Dermis blood vessel endothelial cell (primary cell): ENCODE data around the gene DNAH3. TPM values are rescaled to one million over a fixed set of nuclear protein-coding genes. Genes with fewer than 3 reads are reported as not detected.
A peak's percentile ranks its signal among the peaks of the same experiment; 100 is the strongest.
"Not testable (repeated sequence)": the region's sequence is repeated elsewhere in the genome, so short reads cannot be mapped to it uniquely, and the experiment has no call there.

Source experiments
- DNase-seq: peaks from one replicate; pipeline ENCODE4 v3.0.0; 2010
- total RNA-seq: library from RNA; depleted of rRNA; stranded (reverse); fragments of >200 nt; gene quantifications from 2 replicates; pipeline ENCODE4 v1.2.3, GENCODE V29; 2014

The DNAH3 gene
- total RNA-seq, 1 donor from 2014 or later, result not detected

DNA sequence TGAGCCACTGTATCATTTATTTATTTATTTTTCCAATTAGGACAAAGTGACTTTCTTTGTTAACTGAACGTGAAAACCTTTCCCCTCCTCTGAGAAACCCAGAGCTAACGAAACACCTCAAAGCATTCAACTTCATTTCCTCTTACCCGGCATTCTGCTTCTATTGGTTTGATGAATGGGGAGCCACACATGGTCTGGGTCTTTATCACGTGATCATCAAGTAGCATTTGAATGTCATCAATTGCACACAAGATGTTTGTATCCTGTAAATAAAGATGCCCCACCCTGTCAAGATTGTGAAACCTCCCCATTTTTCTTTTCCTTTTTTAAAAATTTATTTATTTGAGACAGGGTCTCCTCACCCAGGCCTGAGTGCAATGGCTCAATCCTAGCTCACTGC is 80.1 kb downstream of the DNAH3 start:
- no peak for DNase-seq

DNA sequence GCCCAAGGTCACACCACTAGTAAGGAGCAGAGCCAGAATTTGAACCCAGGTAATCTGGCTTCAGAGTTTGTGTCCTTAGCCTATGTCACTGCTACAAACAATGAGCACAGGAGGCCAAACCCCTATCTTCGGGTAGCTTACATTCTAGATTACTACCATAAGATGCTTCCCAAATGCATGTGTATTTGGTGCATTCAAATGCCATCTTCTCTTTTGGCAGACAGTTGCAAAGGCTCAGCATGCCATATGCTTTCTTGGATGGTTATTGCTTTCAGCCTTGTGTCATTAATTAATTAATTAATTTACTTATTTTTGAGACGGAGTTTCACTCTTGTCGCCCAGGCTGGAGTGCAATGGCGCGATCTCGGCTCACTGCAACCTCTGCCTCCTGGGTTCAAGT is 80.7 kb downstream of the DNAH3 start:
- no peak for DNase-seq

DNA sequence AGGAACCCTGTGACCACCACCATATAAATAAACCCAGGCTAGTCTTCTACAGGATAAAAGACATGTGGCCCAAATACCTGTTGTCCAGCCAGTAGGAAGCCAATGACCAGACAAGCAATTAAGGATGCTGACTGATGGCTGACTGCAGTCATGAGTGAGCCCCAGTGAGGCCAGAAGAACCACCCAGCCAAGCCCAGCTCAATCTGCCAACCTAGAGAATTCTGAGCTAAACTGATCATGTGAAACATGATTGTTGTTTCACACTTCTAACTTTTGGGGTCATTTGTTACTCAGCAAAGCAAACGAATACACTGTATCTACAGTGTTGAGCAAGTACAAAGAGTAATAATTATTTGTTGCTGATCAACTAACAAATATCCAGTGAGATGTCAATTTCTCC is 86.4 kb downstream of the DNAH3 start:
- no peak for DNase-seq

DNA sequence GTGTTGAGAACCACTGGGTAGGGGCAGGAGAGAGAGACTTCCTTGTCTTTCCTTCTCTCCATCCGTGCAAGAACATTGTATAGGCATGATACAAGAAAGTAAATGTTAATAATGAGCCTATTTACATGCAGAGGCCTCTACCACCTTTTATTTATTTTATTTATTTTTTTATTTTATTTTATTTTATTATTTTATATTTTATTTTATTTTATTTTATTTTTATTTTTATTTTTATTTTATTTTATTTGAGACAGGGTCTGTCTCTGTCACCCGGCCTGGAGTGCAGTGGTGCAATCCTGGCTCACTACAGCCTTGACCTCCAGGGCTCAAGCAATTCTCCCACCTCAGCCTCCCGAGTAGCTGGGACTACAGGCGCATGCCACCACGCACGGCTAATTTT is 87.3 kb downstream of the DNAH3 start:
- DNase-seq, result not testable (repeated sequence)

DNA sequence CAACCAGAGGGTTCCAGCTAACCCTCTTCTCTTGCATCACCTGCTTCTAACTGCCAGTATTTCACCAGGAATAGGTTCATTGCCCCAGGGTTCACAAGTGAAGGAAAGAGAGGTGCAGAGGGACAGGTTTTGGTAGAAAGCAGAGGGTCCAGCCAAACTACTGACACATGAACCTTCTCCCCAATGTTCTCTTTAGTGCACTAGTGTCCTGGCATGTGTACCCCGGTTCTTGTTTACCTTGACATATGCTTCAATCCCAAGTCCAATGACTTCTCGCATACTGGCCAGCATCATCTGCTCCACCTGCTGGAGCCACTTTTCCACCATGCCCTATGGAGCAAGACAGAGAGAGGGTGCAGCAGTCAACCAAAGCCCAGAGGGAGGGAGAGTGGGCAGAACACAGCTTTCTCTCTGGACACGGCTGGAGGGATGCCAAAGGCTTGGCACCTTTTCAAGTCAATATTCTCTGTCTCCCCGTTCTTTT is 90.6 kb downstream of the DNAH3 start:
- DNase-seq, result no peak

DNA sequence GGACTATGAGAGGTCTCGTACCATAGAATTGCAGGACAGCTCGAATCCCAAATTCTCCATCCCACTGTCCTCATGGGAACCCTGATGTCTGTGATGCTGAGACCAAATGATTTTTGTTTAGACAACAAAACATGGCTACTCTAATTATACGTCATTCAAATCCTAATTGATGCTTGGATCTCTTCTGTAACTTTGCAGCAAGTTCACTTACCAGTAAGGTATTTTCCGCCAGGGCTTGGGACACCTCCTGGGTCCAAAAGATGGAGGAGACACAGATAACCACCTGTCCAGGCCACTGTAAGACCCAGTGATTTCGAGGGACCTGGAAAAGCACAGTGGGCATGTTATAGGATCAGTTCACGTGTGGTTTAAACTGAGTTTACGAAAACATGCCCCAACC is 92.8 kb downstream of the DNAH3 start:
- DNase-seq, result no peak

DNA sequence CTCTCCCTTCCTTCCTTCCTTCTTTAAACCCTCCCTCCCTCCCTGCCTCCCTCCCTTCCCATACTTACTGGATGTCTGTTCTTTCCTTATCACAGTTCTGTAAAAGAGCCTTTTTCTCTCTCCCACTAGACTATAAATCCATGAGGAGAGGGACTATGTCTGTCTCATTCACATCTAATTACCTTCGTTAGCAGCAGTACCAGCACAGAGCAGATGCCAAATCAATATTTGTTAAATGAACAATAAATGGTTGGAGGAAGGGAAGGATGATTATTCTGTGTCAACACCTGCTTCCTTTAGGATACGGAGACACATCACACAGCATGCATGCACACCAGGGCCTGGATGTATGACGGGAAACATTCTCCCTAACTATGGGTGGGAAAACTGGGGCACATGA is 94.2 kb downstream of the DNAH3 start:
- DNase-seq, result no peak

DNA sequence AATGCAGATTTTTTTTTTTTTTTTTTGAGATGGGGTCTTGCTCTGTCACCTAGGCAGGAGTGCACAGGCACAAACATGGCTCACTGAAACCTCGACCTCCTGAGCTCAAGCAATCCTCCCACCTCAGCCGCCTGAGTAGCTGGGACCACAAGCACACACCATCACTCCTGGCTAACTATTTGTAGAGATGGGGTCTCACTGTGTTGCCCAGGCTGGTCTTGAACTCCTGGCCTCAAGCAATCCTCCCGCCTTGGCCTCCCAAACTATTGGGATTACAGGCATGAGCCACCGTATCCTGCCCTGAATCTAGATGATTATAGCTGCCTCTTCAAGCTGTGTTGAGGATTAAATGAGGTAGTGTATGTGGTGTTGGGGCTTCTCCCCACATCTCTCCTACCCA is 94.9 kb downstream of the DNAH3 start:
- DNase-seq, result not testable (repeated sequence)

DNA sequence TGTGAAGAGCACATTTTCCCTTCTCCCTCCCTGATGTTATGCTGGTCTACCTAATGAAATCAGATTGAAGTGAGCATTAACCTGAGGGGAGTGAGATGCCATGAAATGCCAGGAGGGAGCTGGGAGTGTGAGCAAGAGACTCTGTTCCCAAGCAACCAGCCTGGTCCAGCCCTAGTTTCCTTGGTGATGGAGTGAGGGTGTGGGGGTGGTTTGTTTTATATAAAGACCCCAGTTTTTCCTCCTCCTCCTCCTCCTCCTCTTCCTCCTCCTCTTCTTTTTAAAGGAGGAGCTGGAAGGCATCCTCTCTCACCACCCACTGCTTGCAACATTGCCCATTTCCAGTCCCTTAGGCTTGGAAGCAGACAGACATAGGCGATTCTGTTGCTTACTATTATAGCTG is 97.1 kb downstream of the DNAH3 start:
- DNase-seq, result no peak

DNA sequence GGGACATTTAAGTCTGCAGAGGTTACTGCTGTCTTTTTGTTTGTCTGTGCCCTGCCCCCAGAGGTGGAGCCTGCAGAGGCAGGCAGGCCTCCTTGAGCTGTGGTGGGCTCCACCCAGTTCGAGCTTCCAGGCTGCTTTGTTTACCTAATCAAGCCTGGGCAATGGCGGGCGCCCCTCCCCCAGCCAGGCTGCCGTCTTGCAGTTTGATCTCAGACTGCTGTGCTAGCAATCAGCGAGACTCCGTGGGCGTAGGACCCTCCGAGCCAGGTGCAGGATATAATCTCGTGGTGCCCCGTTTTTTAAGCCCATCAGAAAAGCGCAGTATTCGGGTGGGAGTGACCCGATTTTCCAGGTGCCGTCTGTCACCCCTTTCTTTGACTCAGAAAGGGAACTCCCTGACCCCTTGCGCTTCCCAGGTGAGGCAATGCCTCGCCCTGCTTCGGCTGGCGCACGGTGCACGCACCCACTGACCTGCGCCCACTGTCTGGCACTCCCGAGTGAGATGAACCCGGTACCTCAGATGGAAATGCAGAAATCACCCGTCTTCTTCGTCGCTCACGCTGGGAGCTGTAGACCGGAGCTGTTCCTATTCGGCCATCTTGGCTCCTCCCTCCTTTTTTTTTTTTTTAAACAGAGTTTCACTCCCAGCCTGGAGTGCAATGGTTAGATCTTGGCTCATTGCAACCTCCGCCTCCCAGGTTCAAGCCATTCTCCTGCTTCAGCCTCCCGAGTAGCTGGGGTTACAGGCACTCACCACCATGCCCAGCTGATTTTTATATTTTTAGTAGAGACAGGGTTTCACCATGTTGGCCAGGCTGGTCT is 102.3 kb downstream of the DNAH3 start:
- DNase-seq, result not testable (repeated sequence)

DNA sequence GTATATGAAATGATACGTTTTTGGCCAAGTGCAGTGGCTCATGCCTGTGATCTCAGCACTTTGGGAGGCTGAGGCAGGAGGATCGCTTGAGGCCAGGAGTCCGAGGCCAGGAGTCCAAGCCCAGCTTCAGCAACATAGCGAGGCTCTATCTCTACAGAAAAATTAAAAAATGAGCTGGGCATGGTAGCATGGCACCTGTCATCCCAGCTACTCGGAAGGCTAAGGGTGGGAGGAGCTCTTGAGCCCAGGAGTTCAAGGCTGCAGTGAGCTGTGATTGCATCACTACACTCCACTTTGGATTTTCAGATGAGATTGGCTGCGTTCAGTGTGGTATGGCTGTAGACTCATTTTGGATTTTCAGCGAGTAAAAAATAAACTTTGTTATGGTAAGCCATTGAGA is 112.4 kb downstream of the DNAH3 start:
- DNase-seq, result no peak

DNA sequence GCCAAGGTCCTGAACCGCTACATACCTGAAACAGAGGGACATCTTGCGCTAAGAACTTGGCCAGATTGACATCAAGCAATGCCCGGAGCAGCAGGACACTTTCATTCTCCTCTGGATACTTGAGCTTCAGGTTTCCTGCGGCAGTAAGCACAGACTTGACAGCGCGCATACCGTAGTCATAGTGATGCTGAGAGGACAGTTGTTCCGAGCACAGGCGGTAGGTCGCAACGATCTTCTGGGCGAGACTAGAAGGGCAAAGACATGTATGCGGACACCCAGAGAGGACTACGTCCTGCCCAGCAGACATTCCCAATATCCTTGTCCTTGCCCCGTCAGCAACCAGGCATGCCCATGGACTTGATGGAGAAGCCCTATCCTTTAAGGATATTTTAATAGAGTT is 112.9 kb downstream of the DNAH3 start:
- DNase-seq, result no peak

DNA sequence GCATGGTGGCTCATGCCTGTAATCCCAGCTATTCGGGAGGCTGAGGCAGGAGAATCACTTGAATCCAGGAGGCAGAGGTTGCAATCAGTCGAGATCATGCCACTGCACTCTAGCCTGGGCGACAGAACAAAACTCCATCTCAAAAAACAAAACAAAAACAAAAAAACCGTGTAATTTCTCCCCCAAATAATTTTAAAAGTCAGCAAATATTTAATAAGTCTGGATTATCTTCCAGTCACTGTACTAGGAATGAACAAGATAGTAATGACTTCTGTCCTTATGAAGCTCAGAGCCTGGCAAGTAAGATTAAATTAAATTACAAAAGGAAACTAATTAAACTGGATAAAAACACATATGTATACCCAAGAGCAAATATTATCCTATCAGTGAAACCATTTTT is 113.5 kb downstream of the DNAH3 start:
- DNase-seq, result no peak

DNA sequence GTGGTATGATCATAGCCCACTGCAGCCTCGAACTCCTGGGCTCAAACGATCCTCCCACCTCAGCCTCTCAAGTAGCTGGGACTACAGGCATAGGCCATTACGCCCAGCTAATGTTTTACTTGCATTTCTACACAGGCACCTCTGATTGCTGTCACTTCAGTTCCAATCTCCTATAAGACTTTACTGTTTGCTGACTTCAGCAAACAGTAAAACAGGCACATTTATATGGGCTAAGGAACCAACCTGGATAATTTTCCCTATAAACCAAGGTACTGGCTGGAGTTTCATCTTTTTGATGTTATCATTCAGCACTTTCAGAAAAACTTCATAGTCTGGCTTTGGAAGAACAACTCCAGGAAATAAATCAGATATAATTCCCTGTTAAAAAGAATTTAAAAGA is 114.2 kb downstream of the DNAH3 start:
- DNase-seq, result no peak

DNA sequence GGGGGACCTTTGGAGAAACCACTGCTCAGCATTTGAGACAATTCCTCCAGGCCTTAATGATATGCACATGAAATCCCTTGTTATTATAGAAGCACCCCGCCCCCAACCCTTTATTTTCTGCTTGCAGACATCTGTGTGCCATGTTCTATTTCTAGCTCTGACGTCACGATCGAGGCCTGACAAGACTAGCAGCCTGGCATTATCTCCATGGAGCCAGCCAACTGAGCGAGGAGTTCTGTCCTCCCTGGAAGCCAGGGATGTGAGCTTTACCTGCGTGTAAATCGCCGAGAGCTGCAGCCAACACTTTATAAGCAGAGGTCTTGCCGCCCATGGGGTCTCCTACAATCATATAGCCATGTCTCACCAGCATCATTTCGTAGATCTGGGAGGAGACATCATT is 116.9 kb downstream of the DNAH3 start:
- DNase-seq, result no peak

DNA sequence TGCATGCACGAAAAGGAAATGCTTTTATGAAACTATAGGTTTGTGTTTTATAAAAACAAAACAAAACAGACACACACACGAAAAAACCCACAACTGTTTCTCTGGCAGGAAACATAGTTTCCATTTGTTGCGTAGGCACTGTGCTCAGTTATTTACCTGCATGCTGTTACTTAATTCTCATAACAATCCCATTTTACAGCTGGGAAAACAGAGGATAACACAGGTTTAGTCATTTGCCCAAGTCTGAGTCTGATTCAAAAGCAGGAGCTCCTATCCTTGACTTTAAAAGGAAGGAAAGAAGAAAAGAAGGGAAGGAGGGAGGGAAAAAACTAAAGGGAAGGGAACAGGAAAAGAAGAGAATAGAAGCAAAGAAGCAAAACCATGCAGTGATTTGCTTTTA is 117.4 kb downstream of the DNAH3 start:
- DNase-seq, result no peak

DNA sequence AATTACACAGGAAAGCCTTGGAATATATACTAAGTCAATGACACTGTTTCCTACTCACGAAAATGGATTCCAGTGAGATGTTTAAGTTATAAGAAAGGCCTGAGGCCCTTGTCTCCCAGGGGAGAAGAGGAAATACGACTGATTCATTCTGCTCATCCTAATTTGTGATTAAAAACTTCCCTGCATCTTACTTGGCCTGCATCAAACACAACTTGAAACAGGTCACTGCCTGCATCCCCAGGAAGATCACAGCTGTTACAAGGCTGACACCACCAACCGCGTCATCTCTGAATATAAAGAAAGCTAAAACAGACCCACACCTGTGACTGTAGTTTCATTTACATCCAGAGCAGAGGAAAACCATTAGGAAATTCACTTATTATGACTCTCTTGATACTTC is 121.9 kb downstream of the DNAH3 start:
- no peak for DNase-seq

DNA sequence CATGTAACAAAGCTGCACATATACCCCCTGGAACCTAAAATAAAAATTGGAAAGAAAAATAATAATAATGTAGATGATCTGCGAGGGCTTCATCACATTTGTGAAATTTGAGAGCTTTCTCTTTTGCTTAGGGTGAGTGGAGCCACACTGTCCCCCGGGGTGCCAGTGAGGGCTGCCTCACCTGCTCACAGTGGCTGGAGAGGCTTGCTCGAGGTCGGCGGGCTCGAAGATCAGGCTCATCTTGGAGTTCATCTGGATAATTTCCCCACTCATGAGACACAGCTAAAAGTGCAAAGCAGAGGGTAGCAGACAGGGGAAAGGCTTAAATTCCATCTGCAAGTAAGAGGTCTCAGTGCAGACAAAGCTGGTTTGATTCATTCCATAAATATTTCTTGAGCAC is 123.8 kb downstream of the DNAH3 start:
- no peak for DNase-seq

DNA sequence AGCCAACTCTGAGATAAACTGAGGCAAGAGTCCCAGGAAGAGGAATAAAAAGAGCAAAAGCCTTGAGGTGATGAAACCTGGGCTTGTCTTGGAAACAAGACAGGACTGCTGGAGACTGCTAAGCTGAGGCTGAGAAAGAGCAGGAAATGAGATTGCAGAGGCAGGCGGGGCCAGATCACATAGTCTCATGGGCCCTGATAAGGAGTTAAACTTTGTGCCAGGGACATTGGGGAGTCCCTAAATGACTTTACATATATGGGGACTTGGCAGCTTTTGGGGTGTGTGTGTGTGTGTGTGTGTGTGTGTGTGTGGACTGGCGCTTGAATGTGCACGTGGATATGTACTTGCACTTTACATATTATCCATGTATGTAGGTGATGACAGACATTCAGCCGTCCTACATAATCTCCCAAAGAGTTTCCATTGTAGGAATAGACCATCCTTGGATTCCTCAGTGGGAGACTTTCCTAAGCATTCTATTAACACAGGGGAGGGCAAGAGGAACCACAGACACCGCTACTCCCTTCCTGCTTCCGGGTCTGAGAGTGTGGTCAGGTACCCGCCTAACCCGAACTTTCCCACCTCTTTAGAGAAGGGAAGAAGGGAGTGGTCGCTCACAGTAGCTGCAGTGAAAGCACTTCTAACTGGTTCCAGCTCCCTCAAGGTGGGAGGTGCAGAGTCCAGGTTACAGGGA is 127.0 kb downstream of the DNAH3 start:
- no peak for DNase-seq

DNA sequence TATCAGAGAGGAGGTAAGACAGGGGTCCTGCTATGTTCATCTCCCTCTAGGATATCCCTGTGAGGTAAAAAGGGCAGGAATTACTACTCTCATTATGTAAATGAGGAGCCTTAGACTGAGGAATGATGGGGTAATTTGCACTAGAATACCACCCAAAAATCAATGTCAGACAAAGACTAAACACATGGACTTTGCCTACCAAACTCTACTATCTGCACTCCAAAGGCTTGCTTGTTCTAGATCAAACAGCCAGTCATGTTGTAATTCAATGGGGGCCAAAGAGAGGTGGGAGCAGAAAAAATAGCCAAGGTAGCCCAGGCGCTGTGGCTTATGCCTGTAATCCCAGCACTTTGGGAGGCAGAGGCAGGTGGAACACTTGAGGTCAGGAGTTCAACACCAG is 129.3 kb downstream of the DNAH3 start:
- no peak for DNase-seq

DNA sequence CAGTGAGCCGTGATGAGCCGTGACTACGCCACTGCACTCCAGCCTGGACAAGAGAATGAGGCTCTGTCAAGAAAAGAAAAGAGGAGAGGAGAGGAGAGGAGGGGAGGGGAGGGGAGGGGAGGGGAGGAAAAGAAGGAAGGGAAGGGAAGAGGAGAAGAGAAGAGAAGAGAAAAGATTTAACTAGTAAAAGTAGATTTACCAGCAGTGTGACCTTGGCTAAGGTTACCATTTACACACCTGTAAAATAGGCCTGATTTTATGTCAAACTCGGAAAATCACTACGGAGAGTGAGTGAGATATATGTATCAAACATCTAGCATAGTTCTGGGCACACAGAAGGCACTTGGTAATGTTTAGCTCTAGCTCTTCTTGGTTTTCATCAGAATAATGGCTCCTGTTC is 140.8 kb downstream of the DNAH3 start:
- DNase-seq, result no peak

DNA sequence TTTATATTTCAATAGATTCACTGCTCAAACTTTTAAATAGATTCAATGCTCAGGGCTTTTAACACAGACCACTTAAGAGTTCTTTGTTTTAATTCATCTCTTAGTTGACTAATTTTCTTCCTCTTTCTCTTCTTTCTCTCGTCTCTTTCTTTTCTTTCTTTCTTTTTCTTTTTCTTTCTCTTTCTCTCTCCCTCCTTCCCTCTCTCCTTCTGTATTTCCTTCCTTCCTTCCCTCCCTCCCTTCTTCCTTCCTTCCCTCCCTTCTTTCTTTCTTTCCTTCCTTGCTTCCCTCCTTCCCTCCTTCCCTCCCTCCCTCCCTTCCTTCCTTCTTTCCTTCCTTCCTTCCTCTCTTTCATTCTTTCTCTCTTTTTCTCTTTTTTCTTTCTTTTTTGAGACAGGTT is 145.6 kb downstream of the DNAH3 start:
- no peak for DNase-seq

DNA sequence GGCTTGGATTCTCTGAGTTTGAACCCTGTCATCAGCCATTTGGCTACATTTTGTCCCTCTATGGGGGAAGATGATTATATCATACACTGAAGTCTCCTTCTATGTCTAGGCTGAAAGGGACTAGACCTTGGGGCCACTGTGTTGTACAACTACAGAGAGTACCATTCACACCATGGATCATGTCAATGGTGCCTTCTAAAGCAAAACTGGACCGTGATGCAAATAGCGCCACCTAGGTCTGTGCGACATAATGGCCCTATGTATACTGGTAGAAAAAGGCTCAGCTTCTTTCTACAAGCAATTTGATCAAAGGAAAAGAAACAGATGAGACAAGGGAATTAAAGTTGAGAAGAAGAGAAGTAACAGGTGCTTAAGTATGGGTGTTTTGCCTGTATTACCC is 149.4 kb downstream of the DNAH3 start:
- peak; percentile 49 for DNase-seq

DNA sequence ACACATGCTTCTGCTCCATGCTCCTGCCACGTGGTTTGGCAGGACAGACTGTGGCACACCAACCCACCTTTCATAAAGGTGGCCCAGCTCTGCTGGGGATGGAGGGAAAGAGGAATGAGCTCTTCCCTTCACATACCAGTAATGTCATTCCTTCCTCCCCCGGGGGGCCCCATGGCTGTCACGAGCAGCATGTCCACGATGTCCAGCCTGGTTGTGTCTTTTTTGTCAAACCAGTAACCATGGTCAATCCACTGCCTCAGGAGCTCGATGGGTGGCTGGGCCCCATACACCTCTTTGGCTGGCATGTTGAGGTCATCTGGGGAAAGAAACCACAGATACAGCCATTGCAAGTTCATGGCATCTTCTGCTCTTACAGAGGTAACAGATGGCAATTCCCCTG is 153.5 kb downstream of the DNAH3 start:
- no peak for DNase-seq
